Measurements from ENCODE around the gene MYL12B.
A peak's percentile ranks its signal among the peaks of the same experiment; 100 is the strongest.

The MYL12B gene

GRCh38 chr18:3248658-3249359 lies 13.1 kb upstream of the MYL12B start:
- peak overlapping the region; percentile 84 to 93 (median 89) for H3K4me3 Mint-ChIP-seq
- peak overlapping the region; percentile 100 for H3K27ac Mint-ChIP-seq
- H3K9me3 Mint-ChIP-seq: no peaks in the 10 kb centered on the region
- H3K4me1 Mint-ChIP-seq: peaks cover 33% of the 10 kb centered on the region
- peaks cover 25% of the 10 kb centered on the region for H3K36me3 Mint-ChIP-seq (ENCODE audit: low read depth)
- H3K27me3 Mint-ChIP-seq (ENCODE audit: low read depth): no peaks in the 10 kb centered on the region
- no peak for TF ChIP-seq CTCF (IDR thresholded peaks at IDR 0.05; ENCODE audit: unreplicated experiment in 3 of 3)

- peak overlapping the region; percentile 42 to 71 (median 53) for H3K27ac Mint-ChIP-seq
- H3K4me3 Mint-ChIP-seq: peak overlapping the region; percentile 70 to 82 (median 80)
- no peaks in the 10 kb centered on the region for H3K27me3 Mint-ChIP-seq (ENCODE audit: low read depth)
- peaks cover 41% of the 10 kb centered on the region for H3K36me3 Mint-ChIP-seq (ENCODE audit: low read depth)
- no peaks in the 10 kb centered on the region for H3K9me3 Mint-ChIP-seq
- H3K4me1 Mint-ChIP-seq: peaks cover 43% of the 10 kb centered on the region
- no peak for TF ChIP-seq CTCF (IDR thresholded peaks at IDR 0.05; ENCODE audit: unreplicated experiment in 3 of 3)
These were observed 11.5 kb upstream of the MYL12B start for GRCh38 chr18:3250237-3251107.

- H3K27me3 Mint-ChIP-seq (ENCODE audit: low read depth): no peaks in the 10 kb centered on the region
- H3K4me1 Mint-ChIP-seq: peaks cover 43% of the 10 kb centered on the region
These were observed 10.5 kb upstream of the MYL12B start for GRCh38 chr18:3251249-3251962.

GRCh38 chr18:3251963-3252277 lies 10.0 kb upstream of the MYL12B start:
- H3K27ac Mint-ChIP-seq: peak overlapping the region in 1 of 3 experiments; percentile 48
- H3K36me3 Mint-ChIP-seq (ENCODE audit: low read depth): peaks cover 54% of the 10 kb centered on the region
- no peaks in the 10 kb centered on the region for H3K9me3 Mint-ChIP-seq
- no peaks in the 10 kb centered on the region for H3K27me3 Mint-ChIP-seq (ENCODE audit: low read depth)
- peaks cover 48% of the 10 kb centered on the region for H3K4me1 Mint-ChIP-seq
- no peak for TF ChIP-seq CTCF (IDR thresholded peaks at IDR 0.05; ENCODE audit: unreplicated experiment in 3 of 3)
- H3K4me3 Mint-ChIP-seq: peak overlapping the region in 2 of 3 experiments; percentile 13 to 54

More at GRCh38 chr18:3251249-3251962, 10.5 kb upstream of the MYL12B start:
- peak overlapping the region in 1 of 3 experiments; percentile 48 for H3K27ac Mint-ChIP-seq
- TF ChIP-seq CTCF (IDR thresholded peaks at IDR 0.05; ENCODE audit: unreplicated experiment in 3 of 3): no peak
- H3K4me3 Mint-ChIP-seq: peak overlapping the region in 1 of 3 experiments; percentile 54
- H3K9me3 Mint-ChIP-seq: no peaks in the 10 kb centered on the region
- peaks cover 50% of the 10 kb centered on the region for H3K36me3 Mint-ChIP-seq (ENCODE audit: low read depth)

- H3K27me3 Mint-ChIP-seq (ENCODE audit: low read depth): no peaks in the 10 kb centered on the region
- TF ChIP-seq CTCF (IDR thresholded peaks at IDR 0.05; ENCODE audit: unreplicated experiment in 3 of 3): no peak
- H3K4me3 Mint-ChIP-seq: no peak overlapping the region
- H3K9me3 Mint-ChIP-seq: no peaks in the 10 kb centered on the region
- peaks cover 52% of the 10 kb centered on the region for H3K4me1 Mint-ChIP-seq
- no peak overlapping the region for H3K27ac Mint-ChIP-seq
- H3K36me3 Mint-ChIP-seq (ENCODE audit: low read depth): peaks cover 63% of the 10 kb centered on the region
These were observed 9.1 kb upstream of the MYL12B start for GRCh38 chr18:3252843-3253242.

Measured in nephron (organoid).